Measurements from ENCODE around the gene KLF13. TPM values are rescaled to one million over a fixed set of nuclear protein-coding genes. Genes with fewer than 3 reads are reported as not detected.

Gene KLF13
- total RNA-seq, 1 donor, result 58.6 TPM

DNA sequence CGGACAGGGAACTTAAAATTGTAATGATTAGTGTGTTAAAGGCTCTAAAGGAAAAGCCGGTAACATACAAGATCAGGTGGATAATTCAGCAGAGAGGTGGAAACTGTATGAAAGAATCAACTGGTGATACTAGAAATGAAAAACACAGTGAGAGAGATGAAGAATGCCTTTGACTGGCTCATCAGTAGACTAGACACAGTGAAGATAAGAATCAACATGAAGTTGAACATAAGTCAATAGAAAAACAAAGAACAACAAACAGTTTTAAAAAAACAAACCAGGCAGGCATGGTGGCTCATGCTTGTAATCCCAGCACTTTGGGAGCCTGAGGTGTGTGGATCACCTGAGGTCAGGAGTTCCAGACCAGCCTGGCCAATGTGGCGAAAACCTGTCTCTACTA is 82.1 kb downstream of the KLF13 start:
- Histone ChIP-seq H3K9me3 (ENCODE audit: low read depth, low read length) (no peaks in the 10 kb centered on the region), H3K27me3 (ENCODE audit: insufficient read depth, low read length) (no peaks in the 10 kb centered on the region), H4K20me1 (ENCODE audit: insufficient read depth, low read length) (no peaks in the 10 kb centered on the region), H3K4me2 (ENCODE audit: insufficient read depth, low read length) (no peak overlapping the region), H3K4me1 (ENCODE audit: insufficient read depth, low read length) (peaks cover 5% of the 10 kb centered on the region), H3K79me2 (ENCODE audit: insufficient read depth, low read length) (no peaks in the 10 kb centered on the region), H3K27ac (ENCODE audit: low read depth, low read length) (no peak overlapping the region), H2AFZ (ENCODE audit: low read length) (no peak overlapping the region), H3K36me3 (ENCODE audit: insufficient read depth, low read length) (no peaks in the 10 kb centered on the region), H3K4me3 (ENCODE audit: insufficient read depth, low read length) (no peak overlapping the region)
- TF ChIP-seq, protein P1, sequence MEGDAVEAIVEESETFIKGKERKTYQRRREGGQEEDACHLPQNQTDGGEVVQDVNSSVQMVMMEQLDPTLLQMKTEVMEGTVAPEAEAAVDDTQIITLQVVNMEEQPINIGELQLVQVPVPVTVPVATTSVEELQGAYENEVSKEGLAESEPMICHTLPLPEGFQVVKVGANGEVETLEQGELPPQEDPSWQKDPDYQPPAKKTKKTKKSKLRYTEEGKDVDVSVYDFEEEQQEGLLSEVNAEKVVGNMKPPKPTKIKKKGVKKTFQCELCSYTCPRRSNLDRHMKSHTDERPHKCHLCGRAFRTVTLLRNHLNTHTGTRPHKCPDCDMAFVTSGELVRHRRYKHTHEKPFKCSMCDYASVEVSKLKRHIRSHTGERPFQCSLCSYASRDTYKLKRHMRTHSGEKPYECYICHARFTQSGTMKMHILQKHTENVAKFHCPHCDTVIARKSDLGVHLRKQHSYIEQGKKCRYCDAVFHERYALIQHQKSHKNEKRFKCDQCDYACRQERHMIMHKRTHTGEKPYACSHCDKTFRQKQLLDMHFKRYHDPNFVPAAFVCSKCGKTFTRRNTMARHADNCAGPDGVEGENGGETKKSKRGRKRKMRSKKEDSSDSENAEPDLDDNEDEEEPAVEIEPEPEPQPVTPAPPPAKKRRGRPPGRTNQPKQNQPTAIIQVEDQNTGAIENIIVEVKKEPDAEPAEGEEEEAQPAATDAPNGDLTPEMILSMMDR (IDR thresholded peaks at IDR 0.05; ENCODE audit: extremely low read depth, low read depth, low read length), result no peak
- no peak for DNase-seq (ENCODE audit: insufficient read length, low spot score, missing footprints)

DNA sequence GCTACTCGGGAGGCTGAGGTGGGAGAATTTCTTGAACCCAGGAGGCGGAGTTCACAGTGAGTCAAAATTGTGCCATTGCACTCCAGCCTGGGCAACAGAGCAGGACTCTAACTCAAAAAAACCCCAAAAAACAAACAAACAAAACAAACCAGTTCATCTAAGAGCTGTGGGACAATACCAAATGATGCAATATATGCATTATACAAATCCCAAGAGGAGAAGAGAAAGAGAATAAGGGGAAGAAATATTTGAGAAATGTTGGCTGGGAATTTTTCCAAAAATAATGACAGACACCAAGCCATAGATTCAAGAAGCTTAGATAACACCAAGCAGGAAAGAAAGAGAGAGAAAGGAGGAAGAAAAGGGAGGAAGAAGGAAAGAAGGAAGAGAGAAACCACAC is 82.5 kb downstream of the KLF13 start:
- Histone ChIP-seq H3K36me3 (ENCODE audit: insufficient read depth, low read length) (no peaks in the 10 kb centered on the region), H3K4me2 (ENCODE audit: insufficient read depth, low read length) (no peak overlapping the region), H2AFZ (ENCODE audit: low read length) (no peak overlapping the region), H3K4me3 (ENCODE audit: insufficient read depth, low read length) (no peak overlapping the region), H3K4me1 (ENCODE audit: insufficient read depth, low read length) (peaks cover under 1% of the 10 kb centered on the region), H3K27ac (ENCODE audit: low read depth, low read length) (no peak overlapping the region), H3K27me3 (ENCODE audit: insufficient read depth, low read length) (no peaks in the 10 kb centered on the region), H3K9me3 (ENCODE audit: low read depth, low read length) (no peaks in the 10 kb centered on the region), H4K20me1 (ENCODE audit: insufficient read depth, low read length) (no peaks in the 10 kb centered on the region), H3K79me2 (ENCODE audit: insufficient read depth, low read length) (no peaks in the 10 kb centered on the region)
- DNase-seq (ENCODE audit: insufficient read length, low spot score, missing footprints), result no peak
- TF ChIP-seq, protein P1 (IDR thresholded peaks at IDR 0.05; ENCODE audit: extremely low read depth, low read depth, low read length), result no peak

DNA sequence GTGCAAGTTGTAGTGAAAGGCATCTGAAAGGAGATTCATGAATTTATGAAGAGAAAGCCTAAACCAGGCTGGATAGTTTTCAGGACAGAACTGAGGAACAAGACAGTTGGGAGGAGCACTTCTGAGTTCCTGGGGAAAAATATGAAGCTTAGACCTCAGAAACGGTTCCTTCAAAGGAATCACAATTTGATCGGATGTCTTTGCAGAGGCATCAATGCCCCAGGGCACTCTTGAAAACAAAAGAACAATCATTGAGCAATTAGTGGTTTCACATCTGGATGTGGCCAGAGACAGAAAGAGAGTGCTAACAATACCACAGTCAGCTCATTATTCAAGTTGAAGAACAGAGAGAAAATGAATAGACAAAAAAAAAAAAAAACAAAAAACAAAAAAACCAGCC is 86.2 kb downstream of the KLF13 start:
- DNase-seq (ENCODE audit: insufficient read length, low spot score, missing footprints), result no peak
- Histone ChIP-seq H4K20me1 (ENCODE audit: insufficient read depth, low read length) (no peaks in the 10 kb centered on the region), H3K4me2 (ENCODE audit: insufficient read depth, low read length) (no peak overlapping the region), H3K27ac (ENCODE audit: low read depth, low read length) (no peak overlapping the region), H3K36me3 (ENCODE audit: insufficient read depth, low read length) (no peaks in the 10 kb centered on the region), H3K9me3 (ENCODE audit: low read depth, low read length) (no peaks in the 10 kb centered on the region), H3K4me3 (ENCODE audit: insufficient read depth, low read length) (no peak overlapping the region), H3K79me2 (ENCODE audit: insufficient read depth, low read length) (no peaks in the 10 kb centered on the region), H2AFZ (ENCODE audit: low read length) (peak overlapping the region; percentile 60), H3K4me1 (ENCODE audit: insufficient read depth, low read length) (no peaks in the 10 kb centered on the region), H3K27me3 (ENCODE audit: insufficient read depth, low read length) (no peaks in the 10 kb centered on the region)
- TF ChIP-seq, protein P1 (IDR thresholded peaks at IDR 0.05; ENCODE audit: extremely low read depth, low read depth, low read length), result no peak

DNA sequence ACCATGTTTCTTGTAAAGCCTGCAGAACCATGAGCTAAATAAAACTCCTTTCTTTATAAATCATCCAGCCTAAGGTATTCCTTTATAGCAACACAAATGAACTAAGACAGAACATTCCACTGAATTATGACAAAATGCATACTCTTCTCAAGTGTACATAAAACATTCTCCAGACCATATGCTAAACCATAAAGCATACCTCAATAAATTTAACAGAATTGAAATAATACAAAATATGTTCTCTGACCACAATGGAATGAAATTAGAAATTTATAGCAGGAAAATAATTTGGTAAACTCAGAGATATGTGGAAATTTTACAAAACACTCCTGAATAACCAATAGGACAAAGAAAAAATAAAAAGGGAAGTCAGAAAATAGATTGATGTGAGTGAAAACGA is 88.6 kb downstream of the KLF13 start:
- Histone ChIP-seq H4K20me1 (ENCODE audit: insufficient read depth, low read length) (no peaks in the 10 kb centered on the region), H3K4me3 (ENCODE audit: insufficient read depth, low read length) (no peak overlapping the region), H3K4me1 (ENCODE audit: insufficient read depth, low read length) (no peaks in the 10 kb centered on the region), H3K27ac (ENCODE audit: low read depth, low read length) (no peak overlapping the region), H3K36me3 (ENCODE audit: insufficient read depth, low read length) (no peaks in the 10 kb centered on the region), H2AFZ (ENCODE audit: low read length) (no peak overlapping the region), H3K79me2 (ENCODE audit: insufficient read depth, low read length) (no peaks in the 10 kb centered on the region), H3K4me2 (ENCODE audit: insufficient read depth, low read length) (no peak overlapping the region), H3K9me3 (ENCODE audit: low read depth, low read length) (peaks cover 2% of the 10 kb centered on the region), H3K27me3 (ENCODE audit: insufficient read depth, low read length) (no peaks in the 10 kb centered on the region)
- DNase-seq (ENCODE audit: insufficient read length, low spot score, missing footprints), result no peak
- TF ChIP-seq, protein P1 (IDR thresholded peaks at IDR 0.05; ENCODE audit: extremely low read depth, low read depth, low read length), result no peak

Data from osteoblast (primary cell).